Mesothelial cell of epicardium (in vitro differentiated cells): ENCODE data around the gene CXCR2. TPM values are rescaled to one million over a fixed set of nuclear protein-coding genes. Genes with fewer than 3 reads are reported as not detected.
"Not testable (repeated sequence)": the region's sequence is repeated elsewhere in the genome, so short reads cannot be mapped to it uniquely, and the experiment has no call there.

Experiments used
- DNase-seq, 2 experiments: peaks; one replicate each; pipeline ENCODE4 v3.0.0; 2021; ENCODE audit warnings: low spot score in 2 of 2; ENCODE audit not compliant: unreplicated experiment in 2 of 2
- H3K27ac Mint-ChIP-seq: 2 replicates; pipeline ENCODE4 v1.8.0; 2021; ENCODE audit warnings: mixed read lengths
- H3K27me3 Mint-ChIP-seq: 2 replicates; pipeline ENCODE4 v1.8.0; 2021; ENCODE audit warnings: low read depth, mixed read lengths
- H3K36me3 Mint-ChIP-seq: 2 replicates; pipeline ENCODE4 v1.8.0; 2021; ENCODE audit warnings: mixed read lengths
- H3K4me1 Mint-ChIP-seq: 2 replicates; pipeline ENCODE4 v1.8.0; 2021; ENCODE audit warnings: mixed read lengths
- H3K4me3 Mint-ChIP-seq: 2 replicates; pipeline ENCODE4 v1.8.0; 2021; ENCODE audit warnings: mild to moderate bottlenecking, moderate library complexity, mixed read lengths
- H3K9me3 Mint-ChIP-seq: 2 replicates; pipeline ENCODE4 v1.8.0; 2021; ENCODE audit warnings: mixed read lengths
- CTCF ChIP-seq: fragments of 200-600 bp; sonication (generic); IDR thresholded peaks from one replicate; pipeline ENCODE4 v1.5.0; 2021; ENCODE audit warnings: antibody characterized with exemption; ENCODE audit not compliant: unreplicated experiment
- total RNA-seq: library from RNA; stranded (reverse); gene quantifications from 3 replicates; pipeline ENCODE4 v1.2.1, GENCODE V29; 2021

The CXCR2 gene
- total RNA-seq, 1 donor from 2014 or later: 0.83 TPM

GRCh38 chr2:218093879-218094278, 31.9 kb upstream of the CXCR2 start:
- Mint-ChIP-seq H3K27ac (no peak overlapping the region), H3K4me1 (no peaks in the 10 kb centered on the region), H3K4me3 (no peak overlapping the region), H3K9me3 (peaks cover 15% of the 10 kb centered on the region), H3K36me3 (no peaks in the 10 kb centered on the region), H3K27me3 (peaks cover 51% of the 10 kb centered on the region)
- no peak for DNase-seq
- no peak for TF ChIP-seq CTCF

DNA sequence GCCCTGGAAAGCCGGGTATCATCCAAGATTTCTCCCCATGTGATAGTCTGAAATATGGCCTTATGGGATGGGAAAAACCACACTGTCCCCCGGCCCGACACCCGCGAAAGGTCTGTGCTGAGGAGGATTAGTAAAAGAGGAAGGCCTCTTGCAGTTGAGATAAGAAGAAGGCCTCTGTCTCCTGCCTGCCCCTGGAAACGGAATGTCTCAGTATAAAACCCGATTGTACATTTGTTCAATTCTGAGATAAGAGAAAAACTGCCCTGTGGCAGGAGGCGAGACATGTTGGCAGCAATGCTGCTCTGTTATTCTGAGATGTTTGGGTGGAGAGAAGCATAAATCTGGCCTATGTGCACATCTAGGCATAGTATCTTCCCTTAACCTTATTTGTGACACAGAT, 30.0 kb upstream of the CXCR2 start:
- H3K4me1 Mint-ChIP-seq: no peaks in the 10 kb centered on the region
- no peak for DNase-seq
- H3K4me3 Mint-ChIP-seq: no peak overlapping the region
- peaks cover 54% of the 10 kb centered on the region for H3K27me3 Mint-ChIP-seq
- no peak overlapping the region for H3K27ac Mint-ChIP-seq
- no peak for TF ChIP-seq CTCF
- H3K36me3 Mint-ChIP-seq: no peaks in the 10 kb centered on the region
- H3K9me3 Mint-ChIP-seq: peaks cover 15% of the 10 kb centered on the region

DNA sequence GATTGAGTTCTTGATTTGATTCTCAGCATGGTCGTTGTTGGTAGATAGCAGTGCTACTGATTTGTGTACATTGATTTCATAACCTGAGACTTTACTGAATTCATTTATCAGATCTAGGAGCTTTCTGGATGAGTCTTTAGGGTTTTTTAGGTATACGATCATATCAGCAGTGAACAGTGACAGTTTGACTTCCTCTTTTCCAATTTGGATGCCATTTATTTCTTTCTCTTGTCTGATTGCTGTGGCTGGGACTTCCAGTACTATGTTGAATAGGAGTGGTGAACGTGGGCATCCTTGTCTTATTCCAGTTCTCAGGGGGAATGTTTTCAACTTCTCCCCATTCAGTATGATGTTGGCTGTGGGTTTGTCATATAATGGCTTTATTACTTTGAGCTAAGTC, 27.9 kb upstream of the CXCR2 start:
- TF ChIP-seq CTCF: no peak
- Mint-ChIP-seq H3K9me3 (peaks cover 15% of the 10 kb centered on the region), H3K36me3 (no peaks in the 10 kb centered on the region), H3K27me3 (peaks cover 53% of the 10 kb centered on the region), H3K4me1 (no peaks in the 10 kb centered on the region), H3K4me3 (no peak overlapping the region), H3K27ac (no peak overlapping the region)
- no peak for DNase-seq

GRCh38 chr2:218108834-218109233, 17.0 kb upstream of the CXCR2 start:
- Mint-ChIP-seq H3K27me3 (peaks cover 34% of the 10 kb centered on the region), H3K9me3 (peaks cover 43% of the 10 kb centered on the region)

DNA sequence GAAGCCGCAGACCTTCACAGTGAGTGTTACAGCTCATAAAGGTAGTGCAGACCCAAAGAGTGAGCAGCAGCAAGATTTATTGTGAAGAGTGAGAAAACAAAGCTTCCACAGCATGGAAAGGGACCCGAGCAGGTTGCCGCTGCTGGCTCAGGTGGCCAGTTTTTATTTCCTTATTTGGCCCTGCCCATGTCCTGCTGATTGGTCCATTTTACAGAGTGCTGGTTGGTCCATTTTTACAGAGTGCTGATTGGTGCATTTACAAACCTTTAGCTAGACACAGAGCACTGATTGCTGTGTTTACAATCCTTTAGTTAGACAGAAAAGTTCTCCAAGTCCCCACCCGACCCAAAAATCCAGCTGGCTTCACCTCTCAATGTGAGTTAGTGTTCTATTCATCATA, 4.0 kb upstream of the CXCR2 start:
- not testable (repeated sequence) for DNase-seq, H3K36me3 Mint-ChIP-seq, H3K4me3 Mint-ChIP-seq, H3K27ac Mint-ChIP-seq, H3K27me3 Mint-ChIP-seq
- H3K4me1 Mint-ChIP-seq: peaks cover 10% of the 10 kb centered on the region
- H3K9me3 Mint-ChIP-seq: peaks cover 23% of the 10 kb centered on the region

More at GRCh38 chr2:218108834-218109233, 17.0 kb upstream of the CXCR2 start:
- not testable (repeated sequence) for DNase-seq, H3K36me3 Mint-ChIP-seq, H3K4me1 Mint-ChIP-seq, H3K27ac Mint-ChIP-seq, H3K4me3 Mint-ChIP-seq

DNA sequence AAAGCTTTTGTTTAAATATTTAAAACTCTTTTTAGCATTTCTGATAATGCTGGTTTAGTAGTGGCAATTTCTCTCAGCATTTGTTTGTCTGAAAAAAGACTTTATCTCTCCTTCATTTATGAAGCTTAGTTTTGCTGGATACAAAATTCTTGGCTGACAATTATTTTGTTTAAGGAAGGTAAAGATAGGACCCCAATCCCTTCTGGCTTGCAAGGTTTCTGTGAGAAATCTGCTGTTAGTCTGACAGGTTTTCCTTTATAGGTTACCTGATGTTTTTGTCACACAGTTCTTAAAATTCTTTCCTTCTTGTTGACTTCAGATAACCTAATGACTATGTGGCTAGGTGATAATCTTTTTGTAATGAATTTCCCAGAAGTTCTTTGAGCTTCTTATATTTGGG, 3.5 kb upstream of the CXCR2 start:
- H3K36me3 Mint-ChIP-seq, H3K4me3 Mint-ChIP-seq, H3K27ac Mint-ChIP-seq, H3K27me3 Mint-ChIP-seq, DNase-seq: not testable (repeated sequence)
- H3K4me1 Mint-ChIP-seq: peaks cover 10% of the 10 kb centered on the region
- peaks cover 19% of the 10 kb centered on the region for H3K9me3 Mint-ChIP-seq

DNA sequence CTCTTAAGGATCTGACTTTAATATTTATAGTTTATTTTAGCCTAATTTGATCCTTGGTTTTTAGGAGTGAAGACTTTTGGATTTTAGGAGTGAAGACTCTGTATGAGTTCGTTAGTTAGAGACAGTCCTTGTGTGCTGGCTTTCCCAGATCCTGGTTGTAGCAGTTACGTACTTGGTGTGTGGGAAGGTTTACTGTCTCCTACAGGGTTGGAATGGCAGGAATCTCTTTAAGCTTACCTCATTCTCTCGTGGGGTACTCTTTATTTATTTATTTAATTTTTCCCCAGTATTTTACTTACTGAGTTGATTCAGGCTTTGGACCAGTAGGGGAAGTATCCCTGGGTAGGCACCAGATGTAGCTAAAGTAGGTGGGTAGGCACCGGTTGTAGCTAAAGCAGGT, 1.8 kb upstream of the CXCR2 start:
- peaks cover 6% of the 10 kb centered on the region for H3K27me3 Mint-ChIP-seq
- no peak for DNase-seq
- peaks cover 3% of the 10 kb centered on the region for H3K36me3 Mint-ChIP-seq
- no peak for TF ChIP-seq CTCF
- H3K4me3 Mint-ChIP-seq: no peak overlapping the region
- peaks cover 12% of the 10 kb centered on the region for H3K9me3 Mint-ChIP-seq
- peaks cover 10% of the 10 kb centered on the region for H3K4me1 Mint-ChIP-seq
- H3K27ac Mint-ChIP-seq: no peak overlapping the region
